CD4-positive, alpha-beta T cell treated with Interleukin-4 for 4 hours (primary cell): ENCODE data around the gene ZNF174.
A peak's percentile ranks its signal among the peaks of the same experiment; 100 is the strongest.

Source experiments
- DNase-seq: peaks from one replicate; pipeline ENCODE4 v3.0.0-alpha.2; 2020

Gene ZNF174

DNA sequence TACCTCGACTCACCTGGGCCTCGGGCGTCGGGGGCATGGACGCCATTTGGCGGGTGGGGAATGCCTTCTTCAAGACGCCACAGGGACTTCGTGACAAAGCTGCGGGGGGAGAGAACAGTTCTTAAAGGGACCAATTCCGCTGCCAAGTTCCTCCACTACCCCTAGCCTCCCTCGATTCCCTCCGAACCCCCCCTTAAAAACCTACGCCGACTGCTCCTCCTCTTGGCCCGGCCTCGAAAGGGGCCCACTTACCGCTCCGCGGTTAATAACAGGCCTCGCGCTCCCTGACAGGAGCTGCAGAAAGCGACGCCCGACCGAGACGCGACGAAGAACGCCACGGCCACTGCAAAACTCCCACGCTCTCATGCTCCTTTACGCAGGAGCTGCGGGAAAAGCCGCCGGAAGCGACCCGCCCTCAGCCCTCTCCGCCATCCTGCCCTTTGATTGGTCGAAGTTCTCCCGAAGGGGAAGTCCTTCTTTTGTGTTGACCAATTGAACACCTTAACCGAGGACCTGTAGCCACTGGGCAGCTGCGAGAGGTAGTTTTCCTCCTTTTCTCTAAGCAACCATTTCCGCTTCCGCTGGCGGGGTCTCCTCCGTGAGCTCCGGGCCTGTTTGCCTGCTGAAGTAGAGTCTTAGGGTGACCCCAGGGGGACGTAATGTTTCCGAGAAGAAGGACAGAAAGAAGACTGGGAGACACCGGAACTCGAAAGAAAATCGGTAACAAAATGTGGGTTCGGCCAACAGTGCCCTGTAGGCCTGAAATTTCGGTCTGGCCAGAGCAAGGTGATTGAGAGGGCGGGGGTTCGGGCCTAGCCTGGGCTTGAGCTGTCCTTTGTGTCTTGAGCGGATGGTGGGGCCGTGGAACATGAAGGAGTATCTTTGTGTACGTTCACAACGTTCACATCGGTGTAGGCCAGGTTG is 42.4 kb downstream of the ZNF174 start, which contains the start of the genes NAA60 and ZNF597:
Gene NAA60 (plus strand): TSS at position 573 of the 924 bp plus-strand sequence. CDS start 32,548 bp downstream, outside the sequence.
Gene ZNF597 (minus strand): TSS at position 397 of the 924 bp plus-strand sequence. CDS start 351 bp downstream, at position 46.
- peak; percentile 91 for DNase-seq

DNA sequence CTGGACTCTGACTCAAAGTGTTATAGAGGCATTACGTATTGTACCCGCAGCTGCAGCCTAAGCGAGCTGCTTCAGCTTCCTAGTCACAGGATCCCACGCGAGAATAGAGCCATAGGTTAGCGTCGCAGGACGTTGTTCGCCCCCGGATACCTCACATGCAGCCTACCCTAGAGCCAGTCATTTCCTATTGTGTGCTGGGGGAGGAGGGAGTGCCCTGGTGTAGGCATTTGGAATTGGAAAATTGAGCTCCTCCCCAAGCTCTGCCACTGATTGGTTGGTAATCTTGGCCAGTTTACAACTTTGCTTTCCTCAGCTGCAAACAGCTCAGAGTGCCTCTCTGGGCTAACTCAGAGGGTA is 43.0 kb downstream of the ZNF174 start:
- DNase-seq: no peak

DNA sequence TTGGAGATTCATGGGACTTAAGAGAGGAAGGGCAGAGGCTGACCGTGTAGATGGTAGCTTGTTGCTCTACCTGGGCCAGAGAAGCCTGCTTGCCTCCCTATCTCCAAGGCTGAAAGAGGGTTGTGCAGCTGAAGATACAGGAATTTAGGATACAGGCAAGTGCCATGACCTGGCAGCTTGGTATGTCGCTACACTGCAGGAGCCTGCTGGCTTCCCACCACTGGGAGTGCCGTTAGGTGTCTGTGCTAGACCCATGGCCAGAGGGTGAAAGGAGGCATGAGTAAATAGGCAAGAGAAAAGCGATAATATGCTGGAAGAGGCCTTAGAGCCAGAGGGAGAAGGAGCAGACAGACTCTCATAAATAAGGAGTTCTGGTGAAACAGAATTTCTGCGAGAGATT is 53.1 kb downstream of the ZNF174 start:
- DNase-seq: no peak

DNA sequence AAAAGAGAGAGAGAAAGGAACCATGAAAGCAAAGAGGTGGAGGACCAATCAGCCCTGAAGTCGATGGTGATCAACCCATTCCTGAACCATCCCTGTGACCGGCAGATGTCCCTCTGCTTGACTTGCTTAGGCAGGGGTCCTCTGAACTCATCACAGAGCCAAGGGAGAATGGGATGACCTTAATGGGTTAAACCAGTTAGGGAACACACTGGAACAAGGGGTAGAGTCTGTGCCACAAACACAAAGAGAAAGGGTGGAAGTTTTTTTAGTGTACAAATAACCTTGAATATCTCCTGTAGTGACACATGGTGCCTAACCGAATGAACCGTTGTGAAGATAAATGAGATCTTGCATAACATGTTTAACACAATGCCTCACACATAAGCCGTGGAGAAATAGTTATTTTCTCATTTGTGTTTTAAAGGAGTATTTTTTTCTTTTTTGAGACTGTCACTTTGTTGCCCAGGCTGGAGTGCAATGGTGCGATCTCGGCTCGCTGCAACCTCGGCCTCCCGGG is 53.7 kb downstream of the ZNF174 start:
- no peak for DNase-seq

DNA sequence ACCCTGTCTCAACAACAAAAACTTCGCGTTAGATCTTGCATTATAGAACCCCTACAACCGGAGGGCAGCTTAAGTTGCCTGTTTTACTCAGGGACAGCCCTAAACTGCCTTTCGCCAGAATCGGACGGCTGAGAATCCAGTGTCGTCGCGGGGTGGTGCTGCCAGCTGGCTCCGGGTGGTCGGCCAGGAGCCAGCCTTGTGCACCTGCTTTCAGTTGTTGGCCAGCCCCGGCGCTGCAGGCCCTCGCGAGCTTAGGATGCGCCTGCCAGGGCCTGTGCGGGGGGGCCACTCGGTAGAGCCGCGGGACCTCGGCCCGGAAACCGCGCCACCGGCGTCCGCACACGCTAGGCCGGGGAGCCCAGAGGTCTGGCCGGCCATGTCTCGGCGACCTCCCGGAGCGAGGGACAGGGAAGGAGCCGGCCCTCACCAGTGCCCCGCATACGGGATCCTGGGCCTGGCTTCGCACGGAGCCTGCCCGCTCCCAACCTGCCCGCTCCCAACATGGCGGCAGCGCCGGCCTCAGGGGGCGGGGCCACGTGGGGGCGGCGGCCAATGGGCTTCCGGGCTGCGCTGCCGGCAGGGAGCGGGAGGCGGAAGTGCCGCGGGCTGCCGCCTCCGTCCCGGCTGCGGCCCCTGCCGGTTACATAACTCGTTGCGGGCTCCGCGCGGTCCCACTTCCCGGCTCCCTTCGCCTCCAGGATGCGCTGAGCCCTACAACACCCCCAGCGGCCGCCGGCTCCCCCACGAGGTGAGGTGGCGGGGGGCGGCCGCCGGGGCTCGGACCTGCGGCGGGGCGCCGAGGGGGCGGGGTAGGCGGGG is 56.6 kb downstream of the ZNF174 start:
- DNase-seq: peak; percentile 83

DNA sequence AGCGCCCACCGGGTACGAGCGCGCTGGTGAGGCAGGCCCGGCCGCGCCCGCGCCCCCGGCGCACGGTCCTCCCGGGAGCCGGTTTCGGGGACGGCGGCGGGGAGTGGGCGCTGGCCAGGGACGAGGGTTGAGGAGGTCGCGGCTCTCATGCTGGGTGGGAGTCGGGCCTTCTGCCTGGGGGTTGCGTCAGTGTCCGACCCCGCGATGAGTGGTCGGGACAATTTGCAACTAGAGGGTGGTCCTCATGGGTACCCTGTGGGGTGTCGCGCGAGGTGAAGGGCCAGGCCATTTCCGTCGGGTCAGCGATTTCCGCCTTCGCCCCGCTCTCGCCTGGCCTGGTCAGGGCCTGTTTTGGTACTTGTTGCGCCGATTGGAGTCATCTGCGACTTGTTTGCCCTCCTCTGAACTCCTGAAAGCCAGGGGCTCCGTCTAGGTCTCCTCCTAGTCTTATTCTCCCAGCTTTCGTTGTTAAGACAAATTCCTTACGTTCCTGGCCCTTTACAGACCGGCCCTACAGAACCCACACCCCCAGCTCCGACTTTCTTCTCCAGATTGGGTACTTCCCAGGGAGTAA is 57.4 kb downstream of the ZNF174 start:
- DNase-seq: no peak

DNA sequence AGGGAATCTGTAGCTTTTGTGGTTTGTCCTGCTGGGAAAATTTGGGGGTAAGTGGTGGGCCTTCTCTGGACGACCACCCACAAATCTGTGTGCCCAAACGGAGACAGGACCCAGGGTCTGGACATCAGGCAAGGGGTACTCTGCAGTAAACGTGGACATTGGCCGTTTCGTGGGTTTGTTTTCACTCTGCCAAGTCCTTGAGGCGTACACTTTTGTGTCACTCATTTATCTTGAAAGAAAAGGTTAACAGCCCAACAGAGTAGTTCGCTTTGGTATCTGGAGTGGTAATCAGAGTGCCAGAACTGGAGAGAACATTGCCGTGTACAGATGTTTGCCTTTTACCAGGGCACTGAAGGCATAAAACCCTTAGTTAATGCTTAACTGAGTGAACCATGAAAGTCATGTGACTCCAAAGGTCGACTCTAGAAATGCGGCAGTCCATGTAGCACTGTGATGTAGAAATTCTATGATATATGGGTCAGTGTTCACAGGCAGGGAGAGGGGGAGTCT is 57.9 kb downstream of the ZNF174 start:
- DNase-seq: peak; percentile 36
